Measurements from ENCODE around the gene ELAVL1. TPM values are rescaled to one million over a fixed set of nuclear protein-coding genes. Genes with fewer than 3 reads are reported as not detected.

Gene ELAVL1
- total RNA-seq, 1 experiment from 2014 or later, result 71.7 TPM

DNA sequence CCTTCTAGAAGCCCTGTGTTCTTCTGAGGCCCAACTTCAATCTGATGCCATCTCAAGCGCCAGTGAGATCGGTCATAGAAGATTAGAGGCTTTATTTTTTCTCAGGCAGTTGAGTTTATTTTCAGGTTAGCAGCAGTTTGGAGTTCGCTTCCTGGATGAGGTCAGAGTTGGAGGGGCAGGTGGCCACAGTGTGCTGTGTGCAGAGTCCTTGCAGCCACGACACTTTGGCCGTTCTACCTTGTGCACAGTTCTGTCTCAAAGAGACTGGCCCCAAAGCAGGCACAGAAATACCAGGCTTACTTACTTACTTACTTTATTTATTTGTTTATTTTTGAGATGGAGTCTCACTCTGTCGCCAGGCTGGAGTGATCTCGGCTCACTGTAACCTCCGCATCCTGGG lies 15.9 kb upstream of the ELAVL1 start:
- no peak for DNase-seq (ENCODE audit: low spot score)

DNA sequence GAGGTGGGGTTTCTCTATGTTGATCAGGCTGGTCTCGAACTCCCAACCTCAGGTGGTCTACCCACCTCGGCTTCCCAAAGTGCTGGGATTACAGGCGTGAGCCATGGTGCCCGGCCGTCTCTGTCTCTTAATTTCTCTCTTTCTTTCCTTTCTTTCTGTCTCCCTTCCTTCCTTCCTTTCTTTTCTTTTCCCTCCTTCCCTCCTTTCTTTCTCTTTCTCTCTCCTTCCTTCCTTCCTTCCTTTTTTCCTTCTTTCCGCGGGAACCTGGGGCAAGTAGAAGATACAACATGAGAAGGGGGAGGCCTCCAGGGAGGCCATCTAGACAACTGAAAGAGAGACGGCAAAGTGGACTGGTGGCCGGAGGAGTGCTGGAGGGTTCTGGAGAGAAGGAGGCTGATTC lies 15.2 kb upstream of the ELAVL1 start:
- DNase-seq (ENCODE audit: low spot score), result no peak

DNA sequence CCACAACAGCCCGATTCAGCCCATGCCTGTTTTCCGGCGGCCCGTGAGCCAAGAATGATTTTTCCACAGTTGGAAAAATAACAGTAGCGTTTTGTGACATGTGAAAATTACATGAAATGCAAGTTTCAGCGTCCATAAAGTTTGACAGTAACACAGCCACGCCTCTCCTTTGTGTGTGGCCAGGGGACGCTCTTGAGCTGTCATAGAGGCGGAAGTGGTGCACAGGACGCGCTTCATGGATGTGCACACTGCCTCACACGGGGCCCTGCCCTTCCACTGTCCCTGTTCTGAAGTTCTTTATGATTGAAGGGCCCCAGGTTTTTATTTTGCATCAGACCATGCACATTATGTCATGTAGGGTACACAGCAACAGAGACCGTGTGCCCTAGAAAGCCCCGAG lies 12.4 kb upstream of the ELAVL1 start:
- DNase-seq (ENCODE audit: low spot score), result no peak

DNA sequence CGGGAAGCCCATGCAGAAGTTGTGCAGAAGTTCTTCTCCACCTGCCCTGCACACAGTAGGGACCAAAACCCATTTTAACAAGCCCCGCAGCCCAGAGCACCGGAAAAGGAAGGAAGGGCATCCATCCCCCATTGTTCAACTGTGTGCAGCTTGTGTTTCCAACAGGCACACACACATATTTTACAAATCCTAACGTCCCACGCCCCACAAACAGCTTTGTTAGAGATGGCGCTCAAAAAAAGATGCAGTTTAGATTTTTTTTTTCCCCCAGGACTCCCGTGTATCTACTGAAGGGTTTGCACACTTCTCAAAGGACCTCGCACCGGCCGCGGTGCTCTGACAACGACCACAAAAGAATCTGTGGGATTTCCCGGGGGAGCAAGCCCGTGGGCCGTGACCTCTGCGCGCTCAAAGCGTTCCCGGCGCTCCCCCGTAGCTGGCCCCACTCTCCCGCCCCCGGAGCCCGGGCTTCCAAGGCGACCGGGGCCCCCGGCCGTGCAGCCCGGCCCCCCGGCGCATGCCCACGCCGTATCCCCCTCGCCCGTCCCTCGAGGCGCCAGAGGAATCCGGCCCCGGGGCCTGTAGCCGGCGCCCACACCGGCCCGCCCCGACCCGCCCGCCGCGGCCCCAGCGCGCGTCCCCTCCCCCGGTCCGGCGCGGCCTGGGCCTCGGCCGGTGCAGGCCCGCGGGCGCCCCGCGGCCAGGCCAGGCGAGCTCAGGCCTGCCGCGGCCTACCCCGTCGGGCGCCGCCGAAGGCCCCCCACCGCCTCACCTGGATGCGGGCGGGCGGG lies 523 bp downstream of the ELAVL1 start:
- no peak for DNase-seq (ENCODE audit: low spot score)

- no peak for DNase-seq (ENCODE audit: low spot score)
Measured at GRCh38 chr19:8004001-8004400, 1.4 kb downstream of the ELAVL1 start.

DNA sequence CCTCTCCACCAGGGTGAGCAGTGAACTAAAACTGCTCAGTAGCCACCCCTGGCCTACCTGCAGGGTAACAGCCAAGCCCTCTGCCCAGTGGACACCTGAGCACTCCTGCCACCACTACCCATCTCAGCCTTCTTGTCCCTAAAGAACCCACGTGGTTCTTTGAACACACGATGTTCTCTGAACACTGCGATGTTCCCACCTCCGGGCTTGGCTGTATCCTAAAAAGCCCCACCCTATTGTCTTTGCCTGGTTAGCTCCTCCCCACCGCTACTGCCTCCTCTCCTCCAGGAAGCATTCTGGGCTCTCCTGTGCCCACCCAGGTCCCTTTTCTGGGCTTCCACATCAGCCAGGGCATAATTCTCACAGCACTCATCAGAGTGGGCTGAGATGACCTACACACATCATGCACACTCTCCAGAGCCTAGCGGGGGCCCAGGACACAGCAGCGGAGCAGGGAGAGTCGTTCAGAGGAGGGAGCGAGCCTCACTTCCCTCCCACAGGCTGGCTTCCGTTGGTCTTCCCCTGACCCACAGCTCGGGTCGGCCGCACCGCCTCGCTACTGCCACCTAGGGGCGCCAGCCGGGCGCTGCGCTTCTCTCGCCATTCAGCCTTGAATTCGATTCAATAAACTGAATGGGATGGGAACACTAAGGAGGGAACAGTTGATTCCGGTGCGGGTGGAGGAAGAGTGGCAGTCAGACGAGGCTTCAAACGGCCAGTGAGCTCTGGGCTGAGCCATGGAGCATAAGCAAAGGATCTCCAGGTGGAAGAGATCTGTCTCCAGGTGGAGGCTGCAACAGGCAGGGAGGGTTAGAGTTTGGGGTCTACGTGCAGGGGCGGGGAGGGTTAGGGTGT lies 3.2 kb downstream of the ELAVL1 start:
- DNase-seq (ENCODE audit: low spot score), result peak; percentile 73

DNA sequence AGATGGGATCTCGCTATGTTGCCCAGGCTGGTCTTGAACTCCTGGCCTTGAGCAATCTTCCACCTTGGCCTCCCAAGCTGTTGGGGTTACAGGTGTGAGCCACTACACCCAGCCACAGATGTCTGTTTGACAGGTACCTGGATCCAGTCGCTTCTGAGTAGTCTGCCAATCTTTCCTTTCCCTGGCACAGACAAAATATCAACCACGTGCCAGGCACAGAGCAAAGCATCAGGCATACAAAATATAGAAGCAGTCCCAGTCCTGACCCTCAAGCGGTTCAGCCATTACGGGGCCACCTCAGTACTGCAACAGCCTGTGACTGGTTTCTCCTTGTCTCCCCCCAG lies 3.8 kb downstream of the ELAVL1 start:
- no peak for DNase-seq (ENCODE audit: low spot score)

- DNase-seq (ENCODE audit: low spot score), result no peak
Measured at GRCh38 chr19:8000298-8001038, 5.0 kb downstream of the ELAVL1 start.

- no peak for DNase-seq (ENCODE audit: low spot score)
Measured at GRCh38 chr19:7999376-7999775, 6.1 kb downstream of the ELAVL1 start.

- DNase-seq (ENCODE audit: low spot score), result no peak
Measured at GRCh38 chr19:7997809-7998480, 7.5 kb downstream of the ELAVL1 start.

DNA sequence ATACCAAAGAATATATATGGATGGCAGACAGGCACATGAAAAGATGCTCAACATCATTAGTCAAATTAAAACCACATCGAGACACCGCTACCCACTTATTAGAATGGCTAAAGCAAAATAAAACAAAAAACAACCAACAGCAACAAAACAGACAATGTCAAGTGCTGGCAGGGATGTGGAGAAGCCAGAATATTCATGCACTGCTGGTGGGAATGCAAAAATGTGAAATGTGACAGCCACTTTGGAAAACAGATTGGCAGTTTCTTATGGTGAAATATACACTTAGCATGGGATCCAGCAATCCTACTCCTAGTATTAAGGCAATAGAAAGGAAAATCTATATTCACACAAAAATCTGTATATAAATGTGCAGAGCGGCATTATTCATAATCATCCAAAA lies 8.6 kb downstream of the ELAVL1 start:
- no peak for DNase-seq (ENCODE audit: low spot score)

- no peak for DNase-seq (ENCODE audit: low spot score)
Measured at GRCh38 chr19:7995810-7996158, 9.7 kb downstream of the ELAVL1 start.

GRCh38 chr19:7994928-7995809 lies 10.3 kb downstream of the ELAVL1 start:
- no peak for DNase-seq (ENCODE audit: low spot score)

DNA sequence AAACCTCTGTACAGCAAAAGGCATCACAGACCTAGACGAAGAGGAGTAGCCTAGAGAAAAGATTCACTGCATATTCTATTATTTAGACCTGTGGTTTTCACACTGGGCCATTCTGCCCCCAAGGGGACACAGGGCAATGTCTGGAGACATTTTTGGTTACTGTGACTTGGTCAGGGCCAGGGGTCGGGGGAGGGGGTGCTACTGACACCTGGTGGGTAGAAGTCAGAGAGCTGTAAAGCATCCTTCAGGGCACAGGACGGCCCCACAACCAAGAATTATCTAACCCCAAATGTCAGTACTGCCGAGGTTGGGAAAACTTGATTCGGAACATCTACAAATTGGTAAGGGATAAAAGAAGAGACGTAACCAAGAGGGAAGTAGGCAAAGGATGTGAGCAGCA lies 11.3 kb downstream of the ELAVL1 start:
- DNase-seq (ENCODE audit: low spot score), result no peak

DNA sequence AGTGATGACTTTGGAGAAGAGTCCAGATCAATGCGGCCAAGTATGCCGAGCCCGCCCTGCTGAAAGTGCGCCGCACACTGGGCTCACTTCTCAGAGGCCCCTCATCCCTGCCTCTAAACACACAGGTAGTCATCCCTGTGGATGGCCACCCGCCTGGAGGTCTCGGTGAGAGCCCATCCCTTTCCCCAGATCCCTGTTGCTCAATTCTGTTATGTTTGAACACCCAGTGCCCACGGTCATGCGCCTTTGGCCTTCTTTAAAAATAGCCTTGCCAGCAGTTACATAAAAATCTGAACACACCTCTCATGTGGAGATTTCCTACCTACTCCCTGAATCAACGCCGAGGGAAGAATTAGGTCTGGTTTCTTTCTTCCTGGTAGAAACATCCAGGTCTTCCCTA lies 11.9 kb downstream of the ELAVL1 start:
- DNase-seq (ENCODE audit: low spot score), result no peak

GRCh38 chr19:7992575-7992974 lies 12.9 kb downstream of the ELAVL1 start:
- DNase-seq (ENCODE audit: low spot score), result no peak

DNA sequence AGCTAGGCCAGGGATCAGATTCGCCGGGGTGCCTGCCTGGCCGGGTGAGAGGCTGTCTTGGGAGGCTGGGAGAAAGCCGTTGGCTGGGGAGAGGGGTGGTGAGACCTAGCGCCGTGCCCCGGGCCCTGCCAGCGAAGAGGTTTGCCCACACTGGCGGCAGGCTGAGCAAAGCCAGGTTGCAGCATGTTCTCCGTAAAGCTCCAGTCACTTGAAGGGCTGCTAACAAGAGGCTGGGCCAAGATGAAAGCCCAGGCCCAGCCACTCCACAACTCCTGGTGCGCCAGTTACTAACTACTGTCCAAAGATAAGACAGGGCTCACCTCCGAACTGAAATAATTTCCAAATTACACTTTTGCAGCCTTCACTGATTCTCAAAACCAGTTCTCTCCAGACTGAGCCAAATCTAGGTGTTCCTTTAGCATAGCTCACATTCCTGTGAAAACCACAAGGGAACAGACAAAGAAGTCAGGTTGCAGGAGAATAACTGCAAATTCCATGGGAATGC lies 16.3 kb downstream of the ELAVL1 start:
- no peak for DNase-seq (ENCODE audit: low spot score)

GRCh38 chr19:7988307-7988706 lies 17.1 kb downstream of the ELAVL1 start:
- no peak for DNase-seq (ENCODE audit: low spot score)

- no peak for DNase-seq (ENCODE audit: low spot score)
Measured at GRCh38 chr19:7987114-7987768, 18.2 kb downstream of the ELAVL1 start.

Data from H4 (cell line).